HEK293 (cell line): ENCODE data around the gene FAM13B.
"Not testable (repeated sequence)": the region's sequence is repeated elsewhere in the genome, so short reads cannot be mapped to it uniquely, and the experiment has no call there.

Experiments
- CTCF ChIA-PET: fragments of 350-600 bp; formaldehyde crosslinking; extraction: SDS; loops from one replicate; lab custom pipeline; 2021; ENCODE audit warnings: antibody characterized with exemption; lab: Yijun Ruan, JAX
- POLR2A ChIA-PET: fragments of 300-600 bp; formaldehyde crosslinking; extraction: SDS; loops from one replicate; lab custom pipeline; 2020; ENCODE audit warnings: antibody characterized with exemption, inconsistent platforms; lab: Yijun Ruan, JAX
- H3K27ac ChIP-seq: fragments of 200-500 bp; sonication (Bioruptor generic); 2 replicates; pipeline ENCODE4 v1.5.1; 2014; ENCODE audit warnings: low read depth, low read length, control low read depth, inconsistent platforms; ENCODE audit errors: extremely low read depth
- H3K36me3 ChIP-seq, 2 experiments: fragments of 200-500 bp in 1 of 2; sonication (Bioruptor generic) in 1 of 2; 1 replicate in 1 of 2; 2 replicates in 1 of 2; pipeline ENCODE4 v1.5.1; 2014 to 2017; ENCODE audit warnings: inconsistent platforms in 2 of 2, low read length in 2 of 2; ENCODE audit not compliant: control insufficient read depth in 2 of 2, insufficient read depth in 1 of 2
- H3K4me1 ChIP-seq: fragments of 200-500 bp; sonication (Bioruptor generic); 2 replicates; pipeline ENCODE4 v1.5.1; 2014; ENCODE audit warnings: mild to moderate bottlenecking, low read length, inconsistent platforms; ENCODE audit not compliant: control insufficient read depth, insufficient read depth
- H3K4me3 ChIP-seq: 2 replicates; pipeline ENCODE4 v1.5.1; 2011; ENCODE audit warnings: low read depth, mild to moderate bottlenecking, control low read depth, low read length, moderate library complexity
- H3K9me3 ChIP-seq: fragments of 200-500 bp; sonication (Bioruptor generic); 2 replicates; pipeline ENCODE4 v1.5.1; 2014; ENCODE audit warnings: low read depth, low read length, inconsistent platforms; ENCODE audit not compliant: control insufficient read depth, insufficient read depth
- MYNN ChIP-seq: fragments of 450-650 bp; formaldehyde crosslinking; IDR thresholded peaks from 2 replicates; pipeline ENCODE4 v1.5.1; 2016; ENCODE audit warnings: missing biosample characterization, missing genetic modification characterization, borderline replicate concordance
- ZBTB26 ChIP-seq: fragments of 450-650 bp; formaldehyde crosslinking; optimal IDR thresholded peaks from 2 replicates; pipeline ENCODE3; 2016; ENCODE audit warnings: missing biosample characterization, mild to moderate bottlenecking, missing genetic modification characterization
- ZBTB44 ChIP-seq: fragments of 450-650 bp; IDR thresholded peaks from 2 replicates; pipeline ENCODE4 v1.5.1; 2018; ENCODE audit warnings: missing biosample characterization, mild to moderate bottlenecking, missing genetic modification characterization
- ZEB2 ChIP-seq: fragments of 450-650 bp; formaldehyde crosslinking; IDR thresholded peaks from 2 replicates; pipeline ENCODE4 v1.5.1; 2016; ENCODE audit warnings: missing biosample characterization, missing genetic modification characterization
- ZFP69B ChIP-seq: fragments of 450-650 bp; formaldehyde crosslinking; IDR thresholded peaks from 2 replicates; pipeline ENCODE4 v1.5.1; 2016; ENCODE audit warnings: missing biosample characterization, missing genetic modification characterization
- ZNF112 ChIP-seq: fragments of 450-650 bp; formaldehyde crosslinking; IDR thresholded peaks from 2 replicates; pipeline ENCODE4 v1.5.0; 2017; ENCODE audit warnings: missing biosample characterization, missing genetic modification characterization
- ZNF146 ChIP-seq: fragments of 450-650 bp; formaldehyde crosslinking; IDR thresholded peaks from 2 replicates; pipeline ENCODE4 v1.5.1; 2016; ENCODE audit warnings: missing biosample characterization, missing genetic modification characterization
- ZNF280D ChIP-seq: fragments of 450-650 bp; formaldehyde crosslinking; IDR thresholded peaks from 2 replicates; pipeline ENCODE4 v1.5.1; 2016; ENCODE audit warnings: missing biosample characterization, missing genetic modification characterization
- ZNF341 ChIP-seq: fragments of 450-650 bp; formaldehyde crosslinking; IDR thresholded peaks from 2 replicates; pipeline ENCODE4; 2016; ENCODE audit warnings: low read depth, missing biosample characterization, missing genetic modification characterization
- ZNF362 ChIP-seq: fragments of 450-650 bp; formaldehyde crosslinking; IDR thresholded peaks from 2 replicates; pipeline ENCODE4 v1.5.1; 2016; ENCODE audit warnings: missing biosample characterization, missing genetic modification characterization
- ZNF510 ChIP-seq: fragments of 450-650 bp; formaldehyde crosslinking; IDR thresholded peaks from 2 replicates; pipeline ENCODE4 v1.5.1; 2018; ENCODE audit warnings: mild to moderate bottlenecking, missing genetic modification characterization, missing biosample characterization; ENCODE audit not compliant: insufficient replicate concordance
- ZNF518A ChIP-seq: fragments of 450-650 bp; formaldehyde crosslinking; conservative IDR thresholded peaks from 2 replicates; pipeline ENCODE4 v1.5.1; 2016; ENCODE audit warnings: low read depth, missing biosample characterization, missing genetic modification characterization
- ZNF521 ChIP-seq: fragments of 450-650 bp; formaldehyde crosslinking; IDR thresholded peaks from 2 replicates; pipeline ENCODE4 v1.5.1; 2017; ENCODE audit warnings: missing biosample characterization, mild to moderate bottlenecking, missing genetic modification characterization
- ZNF580 ChIP-seq: fragments of 450-650 bp; formaldehyde crosslinking; IDR thresholded peaks from 2 replicates; pipeline ENCODE4 v1.5.1; 2016; ENCODE audit warnings: missing biosample characterization, missing genetic modification characterization

The FAM13B gene

GRCh38 chr5:137945825-137946224, 87.1 kb downstream of the FAM13B start:
- Histone ChIP-seq H3K4me1 (no peaks in the 10 kb centered on the region), H3K4me3 (no peak overlapping the region), H3K9me3 (no peaks in the 10 kb centered on the region), H3K27ac (no peak overlapping the region), H3K36me3 (peaks cover 47 to 97% of the 10 kb centered on the region in 2 experiments)
- ChIA-PET POLR2A (no interaction called here), CTCF (interaction anchor here (0.6 kb wide), 1 partner anchor 91 kb away, joined by 4 read pairs; no protein-coding TSS in a partner anchor)
- no peak for TF ChIP-seq ZNF518A (tag by site-specific recombination)
- TF ChIP-seq ZNF510 (tag by site-specific recombination) = no peak
- no peak for TF ChIP-seq ZNF112 (tag by site-specific recombination)
- TF ChIP-seq MYNN (tag by site-specific recombination) = no peak
- TF ChIP-seq ZBTB44 (tag by site-specific recombination) = no peak
- TF ChIP-seq ZFP69B = no peak
- no peak for TF ChIP-seq ZNF580 (tag by site-specific recombination)
- no peak for TF ChIP-seq ZNF521
- no peak for TF ChIP-seq ZEB2 (tag by site-specific recombination)
- TF ChIP-seq ZNF341 (tag by site-specific recombination) = no peak
- no peak for TF ChIP-seq ZNF362 (tag by site-specific recombination)

GRCh38 chr5:137944280-137944679, 88.6 kb downstream of the FAM13B start:
- H3K27ac ChIP-seq, H3K4me1 ChIP-seq, H3K9me3 ChIP-seq, H3K4me3 ChIP-seq, POLR2A ChIA-PET: not testable (repeated sequence)
- peak; percentile 51; the same call in 1 of the 2 replicates for TF ChIP-seq ZNF280D (tag by site-specific recombination)
- TF ChIP-seq ZNF146 (tag by site-specific recombination) = peak; percentile 98
- peak; percentile 9 for TF ChIP-seq ZBTB26
- H3K36me3 ChIP-seq = peaks cover 52 to 97% of the 10 kb centered on the region in 2 experiments
- CTCF ChIA-PET = interaction anchor here (0.6 to 0.8 kb wide), 2 partner anchors 36 kb away, joined by 3 read pairs; no protein-coding TSS in a partner anchor
